Occipital lobe (tissue), 2 donors: ENCODE data around the gene C2orf76. TPM values are rescaled to one million over a fixed set of nuclear protein-coding genes. Genes with fewer than 3 reads are reported as not detected.

Experiments used
- DNase-seq: peaks from one replicate; lab custom pipeline; 2025; lab: John Stamatoyannopoulos, UW
- total RNA-seq: library from RNA; depleted of rRNA; stranded (reverse); fragments of >200 nt; gene quantifications from one replicate; pipeline ENCODE4 v1.2.3, GENCODE V29; 2014

The C2orf76 gene
- total RNA-seq, 1 donor from 2014 or later: 9.8 TPM

GRCh38 chr2:119338272-119338671 lies 28.4 kb downstream of the C2orf76 start:
- no peak for DNase-seq

GRCh38 chr2:119337749-119338148 lies 28.9 kb downstream of the C2orf76 start:
- no peak for DNase-seq

- DNase-seq: no peak
Observed at GRCh38 chr2:119333833-119334232, 32.8 kb downstream of the C2orf76 start.

- no peak for DNase-seq
Observed at GRCh38 chr2:119333360-119333759, 33.3 kb downstream of the C2orf76 start.

GRCh38 chr2:119332953-119333352 lies 33.7 kb downstream of the C2orf76 start:
- DNase-seq: no peak

GRCh38 chr2:119327431-119327830 lies 39.2 kb downstream of the C2orf76 start:
- DNase-seq: no peak

GRCh38 chr2:119326938-119327337 lies 39.7 kb downstream of the C2orf76 start:
- DNase-seq: no peak

GRCh38 chr2:119324685-119325270 lies 41.9 kb downstream of the C2orf76 start:
- DNase-seq: no peak

- DNase-seq: no peak
Observed at GRCh38 chr2:119323459-119323858, 43.2 kb downstream of the C2orf76 start.

GRCh38 chr2:119319593-119319992 lies 47.0 kb downstream of the C2orf76 start:
- DNase-seq: no peak

- DNase-seq: no peak
Observed at GRCh38 chr2:119317554-119317953, 49.1 kb downstream of the C2orf76 start.

- no peak for DNase-seq
Observed at GRCh38 chr2:119316066-119316465, 50.6 kb downstream of the C2orf76 start.

GRCh38 chr2:119315241-119315925 lies 51.3 kb downstream of the C2orf76 start:
- DNase-seq: no peak

GRCh38 chr2:119311831-119312230 lies 54.8 kb downstream of the C2orf76 start:
- no peak for DNase-seq

- DNase-seq: no peak
Observed at GRCh38 chr2:119311371-119311770, 55.3 kb downstream of the C2orf76 start.

GRCh38 chr2:119308793-119309330 lies 57.8 kb downstream of the C2orf76 start:
- DNase-seq: no peak

GRCh38 chr2:119307419-119308140 lies 59.1 kb downstream of the C2orf76 start:
- no peak for DNase-seq

GRCh38 chr2:119306196-119306590 lies 60.4 kb downstream of the C2orf76 start:
- no peak for DNase-seq

- no peak for DNase-seq
Observed at GRCh38 chr2:119305497-119306195, 61.0 kb downstream of the C2orf76 start.

GRCh38 chr2:119304847-119305246 lies 61.8 kb downstream of the C2orf76 start:
- no peak for DNase-seq

- no peak for DNase-seq
Observed at GRCh38 chr2:119301413-119301812, 65.2 kb downstream of the C2orf76 start.
